DOHH2 (cell line): Measurements from ENCODE around the gene CDK13.

Source experiments
- EZH2phosphoT487 ChIP-seq: fragments of 200-600 bp; sonication (generic); IDR thresholded peaks from 2 replicates; pipeline ENCODE4 v1.6.1; 2017; ENCODE audit warnings: borderline replicate concordance, mild to moderate bottlenecking, antibody characterized with exemption, low read length, moderate library complexity, mixed read lengths
- TF ChIP-seq, protein P1 (sequence below): fragments of 200-600 bp; sonication (generic); IDR thresholded peaks from one replicate; pipeline ENCODE4 v1.5.1; 2014; ENCODE audit warnings: antibody characterized with exemption, mild to moderate bottlenecking, low read depth, low read length; ENCODE audit not compliant: poor library complexity, severe bottlenecking

DNA sequence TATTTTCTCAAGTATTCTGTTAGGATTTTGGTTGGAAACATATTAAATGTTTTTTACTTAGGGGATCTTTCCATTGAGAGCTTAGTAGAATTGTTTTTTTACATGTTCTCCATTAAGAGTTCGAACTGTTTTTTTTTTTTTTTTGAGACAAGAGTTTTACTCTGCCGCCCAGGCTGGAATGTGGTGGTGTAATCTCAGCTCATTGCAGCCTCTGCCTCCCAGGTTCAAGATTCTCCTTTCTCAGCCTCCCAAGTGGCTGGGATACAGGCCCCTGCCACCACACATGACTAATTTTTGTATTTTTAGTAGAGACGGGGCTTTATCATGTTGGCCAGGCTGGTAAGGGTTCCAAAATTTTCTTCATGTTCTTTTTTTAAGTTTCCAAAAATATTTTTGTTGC lies 151.1 kb downstream of the CDK13 start:
- TF ChIP-seq, protein P1, sequence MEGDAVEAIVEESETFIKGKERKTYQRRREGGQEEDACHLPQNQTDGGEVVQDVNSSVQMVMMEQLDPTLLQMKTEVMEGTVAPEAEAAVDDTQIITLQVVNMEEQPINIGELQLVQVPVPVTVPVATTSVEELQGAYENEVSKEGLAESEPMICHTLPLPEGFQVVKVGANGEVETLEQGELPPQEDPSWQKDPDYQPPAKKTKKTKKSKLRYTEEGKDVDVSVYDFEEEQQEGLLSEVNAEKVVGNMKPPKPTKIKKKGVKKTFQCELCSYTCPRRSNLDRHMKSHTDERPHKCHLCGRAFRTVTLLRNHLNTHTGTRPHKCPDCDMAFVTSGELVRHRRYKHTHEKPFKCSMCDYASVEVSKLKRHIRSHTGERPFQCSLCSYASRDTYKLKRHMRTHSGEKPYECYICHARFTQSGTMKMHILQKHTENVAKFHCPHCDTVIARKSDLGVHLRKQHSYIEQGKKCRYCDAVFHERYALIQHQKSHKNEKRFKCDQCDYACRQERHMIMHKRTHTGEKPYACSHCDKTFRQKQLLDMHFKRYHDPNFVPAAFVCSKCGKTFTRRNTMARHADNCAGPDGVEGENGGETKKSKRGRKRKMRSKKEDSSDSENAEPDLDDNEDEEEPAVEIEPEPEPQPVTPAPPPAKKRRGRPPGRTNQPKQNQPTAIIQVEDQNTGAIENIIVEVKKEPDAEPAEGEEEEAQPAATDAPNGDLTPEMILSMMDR = no peak
- no peak for TF ChIP-seq EZH2phosphoT487
